Measurements from ENCODE around the gene SLC24A5. TPM values are rescaled to one million over a fixed set of nuclear protein-coding genes. Genes with fewer than 3 reads are reported as not detected.

Gene SLC24A5
- total RNA-seq, 5 donors from 2014 or later (not counting 1 experiment from before 2014, with no cell fraction given), result not detected

DNA sequence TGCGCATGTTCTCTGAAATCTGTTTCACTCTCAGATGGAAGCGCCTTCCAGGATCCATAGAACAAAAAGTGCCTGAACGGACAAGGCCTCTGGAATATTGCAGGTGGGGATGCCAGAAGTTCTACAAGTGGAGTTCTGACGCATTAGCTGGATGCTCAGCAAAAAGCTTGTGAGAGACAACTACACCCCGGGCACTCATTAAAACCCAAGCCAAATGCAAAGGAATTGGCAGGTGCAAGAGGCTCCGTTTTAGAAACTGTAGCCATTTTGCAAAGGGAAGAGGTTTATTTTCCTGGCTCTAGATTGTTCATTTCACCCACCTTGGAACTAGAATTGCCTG is 35.2 kb upstream of the SLC24A5 start:
- Mint-ChIP-seq H3K4me3 (no peak overlapping the region), H3K4me1 (no peaks in the 10 kb centered on the region), H3K9me3 (no peaks in the 10 kb centered on the region), H3K27ac (no peak overlapping the region), H3K27me3 (peaks cover 0 to 4% of the 10 kb centered on the region in 2 donors), H3K36me3 (no peaks in the 10 kb centered on the region)
- ATAC-seq (replicated peaks in 1 of 4) (no peak), DNase-seq (no peak)
- Histone ChIP-seq H3K36me3 (ENCODE audit: control insufficient read depth in 2 of 2, extremely low read depth in 1 of 2, insufficient read depth in 1 of 2, low read length in 1 of 2) (no peaks in the 10 kb centered on the region), H3K9me3 (no peaks in the 10 kb centered on the region), H3K27ac (ENCODE audit: low read length) (no peak overlapping the region), H3K4me1 (ENCODE audit: control insufficient read depth in 1 of 2, extremely low read depth in 1 of 2, insufficient read depth in 2 of 2, low read length in 2 of 2) (no peaks in the 10 kb centered on the region), H3K4me3 (ENCODE audit: control insufficient read depth in 1 of 2, extremely low read depth in 1 of 2, low read length in 1 of 2) (no peak overlapping the region), H3K27me3 (replicated peaks in 1 of 2; ENCODE audit: control insufficient read depth in 2 of 2, extremely low read depth in 1 of 2, insufficient read depth in 2 of 2, low read length in 1 of 2) (no peaks in the 10 kb centered on the region)
- WGBS (ENCODE audit: insufficient coverage), result 92% methylated on average over 2 of the region's 6 CpGs
- CTCF ChIA-PET, result no interaction called here
- POLR2A ChIA-PET, result no interaction called here

DNA sequence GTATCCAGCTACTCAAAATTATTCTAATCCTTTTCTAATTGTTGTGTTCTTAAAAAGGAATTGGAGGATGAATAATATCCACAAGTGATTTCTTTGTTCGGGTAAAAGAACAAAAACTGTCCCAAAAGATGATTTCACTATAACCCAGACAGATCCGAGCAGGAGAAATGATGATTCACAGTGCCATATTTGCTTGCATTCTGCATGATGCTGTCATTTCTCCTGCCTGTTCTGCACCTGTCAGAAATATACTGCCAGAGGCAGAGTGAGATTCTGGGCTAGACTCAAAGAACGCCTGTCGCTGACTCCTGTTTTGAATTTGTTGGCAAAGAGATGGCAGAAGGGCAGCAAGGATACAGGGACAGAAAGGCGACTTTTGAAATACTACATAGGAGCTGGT is 34.7 kb upstream of the SLC24A5 start:
- Mint-ChIP-seq H3K27me3 (peaks cover 0 to 3% of the 10 kb centered on the region in 2 donors), H3K4me3 (no peak overlapping the region), H3K9me3 (no peaks in the 10 kb centered on the region), H3K36me3 (no peaks in the 10 kb centered on the region), H3K27ac (no peak overlapping the region), H3K4me1 (no peaks in the 10 kb centered on the region)
- Histone ChIP-seq H3K27ac (ENCODE audit: low read length) (no peak overlapping the region), H3K4me3 (ENCODE audit: control insufficient read depth in 1 of 2, extremely low read depth in 1 of 2, low read length in 1 of 2) (no peak overlapping the region), H3K9me3 (no peaks in the 10 kb centered on the region), H3K36me3 (ENCODE audit: control insufficient read depth in 2 of 2, extremely low read depth in 1 of 2, insufficient read depth in 1 of 2, low read length in 1 of 2) (no peaks in the 10 kb centered on the region), H3K27me3 (replicated peaks in 1 of 2; ENCODE audit: control insufficient read depth in 2 of 2, extremely low read depth in 1 of 2, insufficient read depth in 2 of 2, low read length in 1 of 2) (no peaks in the 10 kb centered on the region), H3K4me1 (ENCODE audit: control insufficient read depth in 1 of 2, extremely low read depth in 1 of 2, insufficient read depth in 2 of 2, low read length in 2 of 2) (no peaks in the 10 kb centered on the region)
- DNase-seq, result no peak
- POLR2A ChIA-PET, result no interaction called here
- ATAC-seq (replicated peaks in 1 of 4), result no peak
- WGBS (ENCODE audit: insufficient coverage), result 93% methylated on average over 3 of the region's 5 CpGs
- CTCF ChIA-PET, result no interaction called here

DNA sequence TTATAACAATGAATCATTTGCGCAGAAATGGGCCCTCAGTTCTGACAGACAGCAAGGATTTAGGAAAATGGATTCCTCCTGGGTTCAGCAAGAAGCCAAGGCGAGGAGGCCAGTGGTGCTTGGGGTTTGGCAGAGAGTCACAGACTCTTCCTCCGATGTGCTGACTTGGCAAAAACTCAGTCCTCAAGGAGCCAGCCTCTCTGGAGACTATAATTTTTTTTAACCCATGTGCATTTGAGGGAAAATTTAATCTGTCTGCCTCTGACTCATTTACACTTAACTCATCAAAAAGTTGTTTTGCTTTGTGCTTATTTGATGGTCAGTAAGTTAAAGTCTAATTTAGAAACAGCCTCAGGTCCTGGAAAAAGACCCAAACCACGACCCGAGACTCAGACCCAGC is 34.2 kb upstream of the SLC24A5 start:
- Mint-ChIP-seq H3K4me1 (no peaks in the 10 kb centered on the region), H3K36me3 (no peaks in the 10 kb centered on the region), H3K27me3 (peaks cover 0 to 3% of the 10 kb centered on the region in 2 donors), H3K9me3 (no peaks in the 10 kb centered on the region), H3K4me3 (no peak overlapping the region), H3K27ac (no peak overlapping the region)
- no peak for ATAC-seq (replicated peaks in 1 of 4)
- Histone ChIP-seq H3K27ac (ENCODE audit: low read length) (no peak overlapping the region), H3K36me3 (ENCODE audit: control insufficient read depth in 2 of 2, extremely low read depth in 1 of 2, insufficient read depth in 1 of 2, low read length in 1 of 2) (no peaks in the 10 kb centered on the region), H3K9me3 (no peaks in the 10 kb centered on the region), H3K27me3 (replicated peaks in 1 of 2; ENCODE audit: control insufficient read depth in 2 of 2, extremely low read depth in 1 of 2, insufficient read depth in 2 of 2, low read length in 1 of 2) (no peaks in the 10 kb centered on the region), H3K4me1 (ENCODE audit: control insufficient read depth in 1 of 2, extremely low read depth in 1 of 2, insufficient read depth in 2 of 2, low read length in 2 of 2) (no peaks in the 10 kb centered on the region), H3K4me3 (ENCODE audit: control insufficient read depth in 1 of 2, extremely low read depth in 1 of 2, low read length in 1 of 2) (no peak overlapping the region)
- WGBS (ENCODE audit: insufficient coverage), result 62% methylated on average over 2 of the region's 5 CpGs
- DNase-seq, result no peak
- ChIA-PET POLR2A (no interaction called here), CTCF (no interaction called here)

DNA sequence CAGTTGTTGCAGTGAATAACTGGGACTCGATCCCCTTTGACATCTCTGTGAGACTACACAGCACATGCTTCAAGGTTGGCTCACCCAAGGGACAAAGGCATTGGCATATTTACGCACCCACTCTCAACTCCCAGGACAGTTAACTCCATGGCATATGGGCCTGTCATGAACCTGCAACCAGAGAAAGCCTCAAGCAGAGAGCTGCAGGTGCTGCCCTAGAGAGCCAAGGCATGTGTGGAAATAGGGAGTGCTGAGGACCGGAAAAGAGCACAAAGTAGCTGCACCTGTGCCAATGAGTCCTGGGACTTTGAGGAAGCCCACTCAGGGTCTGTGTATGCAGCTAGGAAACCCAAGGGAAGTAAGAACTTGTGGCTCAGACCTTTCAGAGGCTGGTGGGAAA is 32.9 kb upstream of the SLC24A5 start:
- H3K9me3 Mint-ChIP-seq, result no peaks in the 10 kb centered on the region
- Histone ChIP-seq H3K36me3 (ENCODE audit: control insufficient read depth in 2 of 2, extremely low read depth in 1 of 2, insufficient read depth in 1 of 2, low read length in 1 of 2) (no peaks in the 10 kb centered on the region), H3K4me3 (ENCODE audit: control insufficient read depth in 1 of 2, extremely low read depth in 1 of 2, low read length in 1 of 2) (no peak overlapping the region), H3K27me3 (replicated peaks in 1 of 2; ENCODE audit: control insufficient read depth in 2 of 2, extremely low read depth in 1 of 2, insufficient read depth in 2 of 2, low read length in 1 of 2) (no peaks in the 10 kb centered on the region), H3K27ac (ENCODE audit: low read length) (no peak overlapping the region), H3K9me3 (no peaks in the 10 kb centered on the region), H3K4me1 (ENCODE audit: control insufficient read depth in 1 of 2, extremely low read depth in 1 of 2, insufficient read depth in 2 of 2, low read length in 2 of 2) (no peaks in the 10 kb centered on the region)
- H3K4me3 Mint-ChIP-seq, result no peak overlapping the region
- CTCF ChIA-PET, result no interaction called here
- H3K36me3 Mint-ChIP-seq, result no peaks in the 10 kb centered on the region
- no peaks in the 10 kb centered on the region for H3K4me1 Mint-ChIP-seq
- DNase-seq, result no peak
- no peak overlapping the region for H3K27ac Mint-ChIP-seq
- no peak for ATAC-seq (replicated peaks in 1 of 4)
- POLR2A ChIA-PET, result no interaction called here
- 71% methylated on average over 2 of the region's 3 CpGs for WGBS (ENCODE audit: insufficient coverage)
- peaks cover 0 to 3% of the 10 kb centered on the region in 2 donors for H3K27me3 Mint-ChIP-seq

DNA sequence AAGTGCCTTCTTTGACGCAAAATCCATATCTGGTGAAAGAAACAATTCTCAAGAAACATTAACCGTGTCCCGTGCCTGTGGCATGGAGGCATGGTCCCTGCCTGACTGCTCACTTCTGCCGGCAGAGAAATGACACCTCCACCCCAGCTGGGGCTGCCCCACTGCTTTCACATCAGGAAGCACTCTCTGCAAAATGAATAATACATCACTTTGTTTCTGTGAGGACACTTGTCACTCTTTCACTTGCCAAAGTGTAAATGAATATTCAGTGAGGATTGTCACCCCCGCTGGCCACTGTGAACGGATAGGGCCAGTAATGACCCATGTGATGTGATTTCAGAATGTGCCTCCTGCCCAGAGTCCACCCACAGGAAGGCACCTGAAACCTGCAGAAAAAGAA is 31.1 kb upstream of the SLC24A5 start:
- WGBS (ENCODE audit: insufficient coverage), result 48% methylated on average over 4 of the region's 6 CpGs
- no peak for ATAC-seq (replicated peaks in 1 of 4)
- H3K4me1 Mint-ChIP-seq, result no peaks in the 10 kb centered on the region
- ChIA-PET POLR2A (no interaction called here), CTCF (no interaction called here)
- no peak overlapping the region for H3K27ac ChIP-seq (ENCODE audit: low read length)
- H3K4me3 ChIP-seq (ENCODE audit: control insufficient read depth in 1 of 2, extremely low read depth in 1 of 2, low read length in 1 of 2), result no peak overlapping the region
- peaks cover 0 to 9% of the 10 kb centered on the region in 2 donors for H3K27me3 Mint-ChIP-seq
- H3K27ac Mint-ChIP-seq, result no peak overlapping the region
- no peaks in the 10 kb centered on the region for H3K9me3 ChIP-seq
- H3K4me3 Mint-ChIP-seq, result no peak overlapping the region
- H3K36me3 Mint-ChIP-seq, result no peaks in the 10 kb centered on the region
- H3K36me3 ChIP-seq (ENCODE audit: control insufficient read depth in 2 of 2, extremely low read depth in 1 of 2, insufficient read depth in 1 of 2, low read length in 1 of 2), result no peaks in the 10 kb centered on the region
- DNase-seq, result no peak
- no peaks in the 10 kb centered on the region for H3K9me3 Mint-ChIP-seq
- no peaks in the 10 kb centered on the region for H3K4me1 ChIP-seq (ENCODE audit: control insufficient read depth in 1 of 2, extremely low read depth in 1 of 2, insufficient read depth in 2 of 2, low read length in 2 of 2)
- H3K27me3 ChIP-seq (replicated peaks in 1 of 2; ENCODE audit: control insufficient read depth in 2 of 2, extremely low read depth in 1 of 2, insufficient read depth in 2 of 2, low read length in 1 of 2), result no peaks in the 10 kb centered on the region

DNA sequence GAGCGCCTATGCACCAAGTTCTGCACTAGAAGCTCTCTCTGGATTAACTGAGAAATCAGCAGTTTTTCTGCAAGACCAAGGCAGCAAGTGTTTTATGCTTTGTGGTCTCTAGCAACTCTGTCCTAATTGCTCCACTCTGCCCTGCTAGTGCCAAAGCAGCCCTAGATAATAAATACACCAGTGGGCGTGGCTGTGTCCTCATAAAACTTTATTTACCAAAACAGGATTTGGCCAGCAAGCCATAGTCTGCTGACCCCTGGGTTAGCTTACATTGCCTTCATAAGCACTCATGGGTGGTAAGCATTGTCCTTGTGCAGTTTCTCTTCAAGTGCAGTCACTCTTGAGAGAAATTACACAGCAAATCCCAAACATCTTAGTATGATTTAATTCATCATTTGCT is 30.7 kb upstream of the SLC24A5 start:
- H3K36me3 ChIP-seq (ENCODE audit: control insufficient read depth in 2 of 2, extremely low read depth in 1 of 2, insufficient read depth in 1 of 2, low read length in 1 of 2), result no peaks in the 10 kb centered on the region
- no peak overlapping the region for H3K27ac ChIP-seq (ENCODE audit: low read length)
- WGBS (ENCODE audit: insufficient coverage), result 63% methylated on average over 1 of the region's 2 CpGs
- no peaks in the 10 kb centered on the region for H3K9me3 ChIP-seq
- no peaks in the 10 kb centered on the region for H3K27me3 ChIP-seq (replicated peaks in 1 of 2; ENCODE audit: control insufficient read depth in 2 of 2, extremely low read depth in 1 of 2, insufficient read depth in 2 of 2, low read length in 1 of 2)
- no peak overlapping the region for H3K4me3 ChIP-seq (ENCODE audit: control insufficient read depth in 1 of 2, extremely low read depth in 1 of 2, low read length in 1 of 2)
- peaks cover 0 to 9% of the 10 kb centered on the region in 2 donors for H3K27me3 Mint-ChIP-seq
- no peak overlapping the region for H3K27ac Mint-ChIP-seq
- CTCF ChIA-PET, result no interaction called here
- H3K4me3 Mint-ChIP-seq, result no peak overlapping the region
- H3K4me1 ChIP-seq (ENCODE audit: control insufficient read depth in 1 of 2, extremely low read depth in 1 of 2, insufficient read depth in 2 of 2, low read length in 2 of 2), result no peaks in the 10 kb centered on the region
- POLR2A ChIA-PET, result no interaction called here
- no peaks in the 10 kb centered on the region for H3K4me1 Mint-ChIP-seq
- DNase-seq (no peak), ATAC-seq (replicated peaks in 1 of 4) (no peak)
- H3K36me3 Mint-ChIP-seq, result no peaks in the 10 kb centered on the region
- H3K9me3 Mint-ChIP-seq, result no peaks in the 10 kb centered on the region

DNA sequence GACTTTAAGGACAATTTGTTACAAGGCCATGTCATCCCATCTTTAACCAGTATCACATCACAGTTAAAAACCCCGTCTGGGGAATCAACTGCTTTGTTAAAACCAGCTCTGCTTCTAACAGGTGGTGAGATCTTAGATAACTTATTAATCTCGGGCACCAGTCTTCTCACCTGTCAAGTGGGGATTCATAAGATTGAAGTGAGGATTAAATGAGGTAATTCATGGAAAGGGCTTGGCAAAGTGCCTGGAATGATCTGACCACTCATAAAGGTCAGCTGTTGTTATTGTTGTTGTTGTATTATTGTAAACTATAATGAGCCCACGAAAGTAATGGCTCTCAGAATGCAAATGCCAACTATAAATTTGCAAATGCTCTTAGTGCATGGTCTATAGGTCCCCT is 30.1 kb upstream of the SLC24A5 start:
- 43% methylated on average over 1 of the region's 3 CpGs for WGBS (ENCODE audit: insufficient coverage)
- H3K27ac ChIP-seq (ENCODE audit: low read length), result no peak overlapping the region
- H3K9me3 ChIP-seq, result no peaks in the 10 kb centered on the region
- H3K4me1 Mint-ChIP-seq, result no peaks in the 10 kb centered on the region
- H3K36me3 Mint-ChIP-seq, result no peaks in the 10 kb centered on the region
- CTCF ChIA-PET, result no interaction called here
- H3K27me3 ChIP-seq (replicated peaks in 1 of 2; ENCODE audit: control insufficient read depth in 2 of 2, extremely low read depth in 1 of 2, insufficient read depth in 2 of 2, low read length in 1 of 2), result no peaks in the 10 kb centered on the region
- H3K9me3 Mint-ChIP-seq, result no peaks in the 10 kb centered on the region
- DNase-seq, result no peak
- no peaks in the 10 kb centered on the region for H3K4me1 ChIP-seq (ENCODE audit: control insufficient read depth in 1 of 2, extremely low read depth in 1 of 2, insufficient read depth in 2 of 2, low read length in 2 of 2)
- no peak overlapping the region for H3K4me3 Mint-ChIP-seq
- no peak overlapping the region for H3K27ac Mint-ChIP-seq
- H3K27me3 Mint-ChIP-seq, result peaks cover 0 to 9% of the 10 kb centered on the region in 2 donors
- no peak overlapping the region for H3K4me3 ChIP-seq (ENCODE audit: control insufficient read depth in 1 of 2, extremely low read depth in 1 of 2, low read length in 1 of 2)
- POLR2A ChIA-PET, result no interaction called here
- no peak for ATAC-seq (replicated peaks in 1 of 4)
- no peaks in the 10 kb centered on the region for H3K36me3 ChIP-seq (ENCODE audit: control insufficient read depth in 2 of 2, extremely low read depth in 1 of 2, insufficient read depth in 1 of 2, low read length in 1 of 2)

Measured in T-cell (primary cell).